ENCODE data around the gene EML4. TPM values are rescaled to one million over a fixed set of nuclear protein-coding genes. Genes with fewer than 3 reads are reported as not detected.
A peak's percentile ranks its signal among the peaks of the same experiment; 100 is the strongest.

The EML4 gene
- total and polyA plus RNA-seq, 2 of the 13 experiments (the other 11 are each of a cell fraction or from before 2014, with no cell fraction given): 243 to 476 TPM

GRCh38 chr2:42127425-42128424, 41.4 kb upstream of the EML4 start (continued):
- TF ChIP-seq ZNF557 (CRISPR knock-in tag; IDR thresholded peaks at IDR 0.05) (no peak), SRSF1 (optimal IDR thresholded peaks at IDR 0.05; ENCODE audit: low read depth, low read length) (no peak), SETDB1 (CRISPR knock-in tag; IDR thresholded peaks at IDR 0.05; ENCODE audit: borderline replicate concordance) (no peak), JUN (CRISPR knock-in tag; IDR thresholded peaks at IDR 0.05) (peak; percentile 78), MEF2D (CRISPR knock-in tag; IDR thresholded peaks at IDR 0.05) (peak; percentile 41; the same call in 1 of the 2 replicates), ZNF761 (CRISPR knock-in tag; conservative IDR thresholded peaks at IDR 0.05) (0 out of 2 replicates have a peak, but pooled peaks have one; percentile 29), FOXO1 (CRISPR knock-in tag; IDR thresholded peaks at IDR 0.05) (peak; percentile 92), ZNF512B (CRISPR knock-in tag; IDR thresholded peaks at IDR 0.05; ENCODE audit: borderline replicate concordance) (no peak), PAX8 (CRISPR knock-in tag; IDR thresholded peaks at IDR 0.05; ENCODE audit: borderline replicate concordance) (no peak), TAF15 (IDR thresholded peaks at IDR 0.05; ENCODE audit: low read depth, low read length, poor library complexity, severe bottlenecking) (no peak), KAT8 (CRISPR knock-in tag; IDR thresholded peaks at IDR 0.05) (peak; percentile 78), NFIC (IDR thresholded peaks at IDR 0.05; ENCODE audit: low read length) (peak; percentile 78), KAT2B (IDR thresholded peaks at IDR 0.05; ENCODE audit: borderline replicate concordance, low read depth, low read length) (no peak), TFAP4 (IDR thresholded peaks at IDR 0.05; ENCODE audit: borderline replicate concordance, low read depth) (no peak), ZSCAN21 (CRISPR knock-in tag; IDR thresholded peaks at IDR 0.05; ENCODE audit: borderline replicate concordance) (no peak; the same call in 1 of the 2 replicates), IRF2 (CRISPR knock-in tag; IDR thresholded peaks at IDR 0.05) (peak; percentile 48; the same call in 1 of the 2 replicates), ZMYM2 (CRISPR knock-in tag; IDR thresholded peaks at IDR 0.05) (no peak), ZFP1 (CRISPR knock-in tag; IDR thresholded peaks at IDR 0.05) (peak; percentile 83)
- TF ChIP-seq, protein P1, sequence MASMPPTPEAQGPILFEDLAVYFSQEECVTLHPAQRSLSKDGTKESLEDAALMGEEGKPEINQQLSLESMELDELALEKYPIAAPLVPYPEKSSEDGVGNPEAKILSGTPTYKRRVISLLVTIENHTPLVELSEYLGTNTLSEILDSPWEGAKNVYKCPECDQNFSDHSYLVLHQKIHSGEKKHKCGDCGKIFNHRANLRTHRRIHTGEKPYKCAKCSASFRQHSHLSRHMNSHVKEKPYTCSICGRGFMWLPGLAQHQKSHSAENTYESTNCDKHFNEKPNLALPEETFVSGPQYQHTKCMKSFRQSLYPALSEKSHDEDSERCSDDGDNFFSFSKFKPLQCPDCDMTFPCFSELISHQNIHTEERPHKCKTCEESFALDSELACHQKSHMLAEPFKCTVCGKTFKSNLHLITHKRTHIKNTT (CRISPR knock-in tag; IDR thresholded peaks at IDR 0.05): no peak
- TF ChIP-seq, protein P2, sequence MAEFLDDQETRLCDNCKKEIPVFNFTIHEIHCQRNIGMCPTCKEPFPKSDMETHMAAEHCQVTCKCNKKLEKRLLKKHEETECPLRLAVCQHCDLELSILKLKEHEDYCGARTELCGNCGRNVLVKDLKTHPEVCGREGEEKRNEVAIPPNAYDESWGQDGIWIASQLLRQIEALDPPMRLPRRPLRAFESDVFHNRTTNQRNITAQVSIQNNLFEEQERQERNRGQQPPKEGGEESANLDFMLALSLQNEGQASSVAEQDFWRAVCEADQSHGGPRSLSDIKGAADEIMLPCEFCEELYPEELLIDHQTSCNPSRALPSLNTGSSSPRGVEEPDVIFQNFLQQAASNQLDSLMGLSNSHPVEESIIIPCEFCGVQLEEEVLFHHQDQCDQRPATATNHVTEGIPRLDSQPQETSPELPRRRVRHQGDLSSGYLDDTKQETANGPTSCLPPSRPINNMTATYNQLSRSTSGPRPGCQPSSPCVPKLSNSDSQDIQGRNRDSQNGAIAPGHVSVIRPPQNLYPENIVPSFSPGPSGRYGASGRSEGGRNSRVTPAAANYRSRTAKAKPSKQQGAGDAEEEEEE (CRISPR knock-in tag; IDR thresholded peaks at IDR 0.05; ENCODE audit: borderline replicate concordance): no peak
- TF ChIP-seq, protein P3, sequence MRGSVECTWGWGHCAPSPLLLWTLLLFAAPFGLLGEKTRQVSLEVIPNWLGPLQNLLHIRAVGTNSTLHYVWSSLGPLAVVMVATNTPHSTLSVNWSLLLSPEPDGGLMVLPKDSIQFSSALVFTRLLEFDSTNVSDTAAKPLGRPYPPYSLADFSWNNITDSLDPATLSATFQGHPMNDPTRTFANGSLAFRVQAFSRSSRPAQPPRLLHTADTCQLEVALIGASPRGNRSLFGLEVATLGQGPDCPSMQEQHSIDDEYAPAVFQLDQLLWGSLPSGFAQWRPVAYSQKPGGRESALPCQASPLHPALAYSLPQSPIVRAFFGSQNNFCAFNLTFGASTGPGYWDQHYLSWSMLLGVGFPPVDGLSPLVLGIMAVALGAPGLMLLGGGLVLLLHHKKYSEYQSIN (CRISPR knock-in tag; IDR thresholded peaks at IDR 0.05; ENCODE audit: borderline replicate concordance): no peak

Measured in HepG2 (cell line).